ENCODE measurements around the gene CCDC47.

Gene CCDC47, protein sequence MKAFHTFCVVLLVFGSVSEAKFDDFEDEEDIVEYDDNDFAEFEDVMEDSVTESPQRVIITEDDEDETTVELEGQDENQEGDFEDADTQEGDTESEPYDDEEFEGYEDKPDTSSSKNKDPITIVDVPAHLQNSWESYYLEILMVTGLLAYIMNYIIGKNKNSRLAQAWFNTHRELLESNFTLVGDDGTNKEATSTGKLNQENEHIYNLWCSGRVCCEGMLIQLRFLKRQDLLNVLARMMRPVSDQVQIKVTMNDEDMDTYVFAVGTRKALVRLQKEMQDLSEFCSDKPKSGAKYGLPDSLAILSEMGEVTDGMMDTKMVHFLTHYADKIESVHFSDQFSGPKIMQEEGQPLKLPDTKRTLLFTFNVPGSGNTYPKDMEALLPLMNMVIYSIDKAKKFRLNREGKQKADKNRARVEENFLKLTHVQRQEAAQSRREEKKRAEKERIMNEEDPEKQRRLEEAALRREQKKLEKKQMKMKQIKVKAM

DNA sequence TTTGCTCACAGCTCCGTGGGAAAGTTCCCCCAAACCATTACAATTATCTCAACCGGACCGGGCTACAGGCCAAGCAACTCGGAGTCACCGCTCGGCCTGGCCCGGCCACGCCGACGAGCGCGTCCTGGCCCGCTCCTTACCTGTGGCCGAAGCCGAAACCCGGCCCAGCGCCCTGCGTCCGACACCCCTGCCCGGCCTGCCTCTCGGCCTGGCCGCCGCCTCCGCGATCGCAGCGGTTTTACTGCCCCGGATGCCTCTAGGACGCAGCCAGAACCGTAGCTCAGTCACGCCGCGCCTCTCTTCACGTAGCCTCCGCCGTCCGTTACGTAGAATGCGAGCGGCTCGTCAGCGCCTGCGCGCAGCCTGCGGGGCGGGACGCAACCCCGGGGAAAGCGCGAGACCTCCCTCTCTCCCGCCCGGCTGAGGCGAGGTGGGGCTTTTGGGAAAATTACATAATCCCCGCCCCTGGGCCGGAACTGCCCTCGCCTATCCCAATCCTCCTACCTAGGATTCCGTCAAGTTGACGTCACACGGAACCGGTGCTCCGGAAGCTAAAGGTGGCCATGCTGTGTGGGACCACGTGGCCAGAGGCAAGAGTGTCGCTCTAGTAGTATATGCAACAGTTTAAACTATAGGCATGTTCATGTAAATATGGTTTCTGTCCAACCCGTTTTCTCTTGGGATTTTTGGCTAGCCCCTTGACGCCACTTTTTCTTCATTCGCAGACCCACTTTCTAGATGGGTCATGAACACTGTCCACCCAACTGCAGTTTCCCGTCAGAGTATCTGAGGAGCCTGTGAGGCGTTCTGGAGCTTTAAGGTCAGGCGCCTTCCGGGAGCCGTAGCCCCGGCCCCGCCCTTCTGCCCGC, at the start of gene CCDC47:
TSS of gene CCDC47 (minus strand) at position 326 of the 869 bp plus-strand sequence. CDS start 7,422 bp downstream, outside the sequence.
- TF ChIP-seq, protein P1, sequence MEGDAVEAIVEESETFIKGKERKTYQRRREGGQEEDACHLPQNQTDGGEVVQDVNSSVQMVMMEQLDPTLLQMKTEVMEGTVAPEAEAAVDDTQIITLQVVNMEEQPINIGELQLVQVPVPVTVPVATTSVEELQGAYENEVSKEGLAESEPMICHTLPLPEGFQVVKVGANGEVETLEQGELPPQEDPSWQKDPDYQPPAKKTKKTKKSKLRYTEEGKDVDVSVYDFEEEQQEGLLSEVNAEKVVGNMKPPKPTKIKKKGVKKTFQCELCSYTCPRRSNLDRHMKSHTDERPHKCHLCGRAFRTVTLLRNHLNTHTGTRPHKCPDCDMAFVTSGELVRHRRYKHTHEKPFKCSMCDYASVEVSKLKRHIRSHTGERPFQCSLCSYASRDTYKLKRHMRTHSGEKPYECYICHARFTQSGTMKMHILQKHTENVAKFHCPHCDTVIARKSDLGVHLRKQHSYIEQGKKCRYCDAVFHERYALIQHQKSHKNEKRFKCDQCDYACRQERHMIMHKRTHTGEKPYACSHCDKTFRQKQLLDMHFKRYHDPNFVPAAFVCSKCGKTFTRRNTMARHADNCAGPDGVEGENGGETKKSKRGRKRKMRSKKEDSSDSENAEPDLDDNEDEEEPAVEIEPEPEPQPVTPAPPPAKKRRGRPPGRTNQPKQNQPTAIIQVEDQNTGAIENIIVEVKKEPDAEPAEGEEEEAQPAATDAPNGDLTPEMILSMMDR (IDR thresholded peaks at IDR 0.05; ENCODE audit: extremely low read depth, insufficient read depth, missing control alignments), result no peak
- in situ Hi-C loops (cut with MboI; ENCODE audit: low pct_unique_long_range_greater_than_20kb, low sequenced_read_pairs, unreplicated experiment), result no loop called here
- peak; percentile 99 for DNase-seq (ENCODE audit: low spot score)

DNA sequence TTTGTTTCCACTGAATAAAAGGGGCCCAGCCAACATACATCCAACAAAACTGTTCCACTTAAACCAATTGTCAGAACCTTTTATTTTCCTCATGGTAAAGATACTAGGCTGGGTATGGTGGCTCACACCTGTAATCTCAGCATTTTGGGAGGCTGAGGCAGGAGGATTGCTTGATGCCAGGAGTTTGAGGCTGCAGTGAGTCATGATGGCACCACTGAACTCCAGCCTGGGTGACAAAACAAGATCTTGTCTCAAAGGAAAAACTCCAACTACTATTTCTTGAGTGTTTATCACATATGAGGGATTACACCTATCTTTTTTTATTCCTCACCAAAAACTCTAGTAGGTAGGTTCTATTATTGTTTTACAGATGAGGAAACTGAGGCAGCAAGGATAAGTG, 49.1 kb upstream of the CCDC47 start:
- in situ Hi-C loops (cut with MboI; ENCODE audit: low pct_unique_long_range_greater_than_20kb, low sequenced_read_pairs, unreplicated experiment), result no loop called here
- TF ChIP-seq, protein P1 (IDR thresholded peaks at IDR 0.05; ENCODE audit: extremely low read depth, insufficient read depth, missing control alignments), result no peak
- no peak for DNase-seq (ENCODE audit: low spot score)

DNA sequence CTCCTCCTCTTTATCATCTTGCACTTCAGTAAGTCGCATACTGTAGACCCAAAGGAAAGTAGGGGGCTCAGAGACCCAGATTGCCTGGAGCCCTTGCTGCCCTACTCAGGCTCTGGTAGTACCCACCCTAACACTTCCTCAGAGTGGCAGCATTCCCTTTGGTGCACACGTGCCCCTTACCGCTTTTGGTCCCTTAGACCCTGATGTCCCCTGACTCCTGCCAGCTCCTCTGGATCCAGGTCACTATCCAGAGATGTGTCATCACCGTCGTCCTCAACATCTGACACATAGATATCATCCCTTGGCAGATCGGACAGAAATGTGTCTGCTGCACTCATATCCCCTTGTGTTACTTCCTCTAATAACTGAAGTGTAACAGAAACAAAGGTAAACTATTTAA, 48.4 kb upstream of the CCDC47 start:
- in situ Hi-C loops (cut with MboI; ENCODE audit: low pct_unique_long_range_greater_than_20kb, low sequenced_read_pairs, unreplicated experiment), result no loop called here
- TF ChIP-seq, protein P1 (IDR thresholded peaks at IDR 0.05; ENCODE audit: extremely low read depth, insufficient read depth, missing control alignments), result no peak
- DNase-seq (ENCODE audit: low spot score), result no peak

DNA sequence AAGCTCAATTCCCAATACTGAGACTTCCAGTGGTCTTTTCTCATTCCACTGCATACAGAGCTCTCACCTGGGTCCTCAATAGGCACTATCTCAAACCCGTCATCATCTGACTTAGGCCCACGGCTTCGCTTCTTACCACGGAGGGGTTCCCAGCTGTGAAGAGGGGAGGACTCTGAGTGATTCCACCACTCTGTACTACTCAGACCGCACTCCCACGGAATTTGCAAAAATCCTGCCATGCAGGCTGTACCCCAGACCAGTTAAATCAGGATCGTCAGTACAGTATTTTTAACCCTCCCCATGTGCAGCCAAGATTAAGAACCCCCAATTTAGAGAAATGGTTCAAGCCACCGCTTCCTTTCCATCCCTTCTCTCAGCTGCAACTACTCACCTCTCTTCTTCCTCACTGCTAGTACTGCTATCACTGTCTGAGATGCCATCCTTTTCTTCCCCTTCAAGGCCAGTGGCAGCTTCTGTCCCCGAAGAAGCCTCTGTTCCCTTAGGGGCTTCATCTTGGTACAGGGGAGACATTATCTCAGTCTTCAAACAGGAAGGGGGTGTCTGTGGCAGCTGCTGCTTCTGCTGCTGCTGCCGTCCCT, 47.7 kb upstream of the CCDC47 start:
- TF ChIP-seq, protein P1 (IDR thresholded peaks at IDR 0.05; ENCODE audit: extremely low read depth, insufficient read depth, missing control alignments), result no peak
- in situ Hi-C loops (cut with MboI; ENCODE audit: low pct_unique_long_range_greater_than_20kb, low sequenced_read_pairs, unreplicated experiment), result no loop called here
- DNase-seq (ENCODE audit: low spot score), result no peak

DNA sequence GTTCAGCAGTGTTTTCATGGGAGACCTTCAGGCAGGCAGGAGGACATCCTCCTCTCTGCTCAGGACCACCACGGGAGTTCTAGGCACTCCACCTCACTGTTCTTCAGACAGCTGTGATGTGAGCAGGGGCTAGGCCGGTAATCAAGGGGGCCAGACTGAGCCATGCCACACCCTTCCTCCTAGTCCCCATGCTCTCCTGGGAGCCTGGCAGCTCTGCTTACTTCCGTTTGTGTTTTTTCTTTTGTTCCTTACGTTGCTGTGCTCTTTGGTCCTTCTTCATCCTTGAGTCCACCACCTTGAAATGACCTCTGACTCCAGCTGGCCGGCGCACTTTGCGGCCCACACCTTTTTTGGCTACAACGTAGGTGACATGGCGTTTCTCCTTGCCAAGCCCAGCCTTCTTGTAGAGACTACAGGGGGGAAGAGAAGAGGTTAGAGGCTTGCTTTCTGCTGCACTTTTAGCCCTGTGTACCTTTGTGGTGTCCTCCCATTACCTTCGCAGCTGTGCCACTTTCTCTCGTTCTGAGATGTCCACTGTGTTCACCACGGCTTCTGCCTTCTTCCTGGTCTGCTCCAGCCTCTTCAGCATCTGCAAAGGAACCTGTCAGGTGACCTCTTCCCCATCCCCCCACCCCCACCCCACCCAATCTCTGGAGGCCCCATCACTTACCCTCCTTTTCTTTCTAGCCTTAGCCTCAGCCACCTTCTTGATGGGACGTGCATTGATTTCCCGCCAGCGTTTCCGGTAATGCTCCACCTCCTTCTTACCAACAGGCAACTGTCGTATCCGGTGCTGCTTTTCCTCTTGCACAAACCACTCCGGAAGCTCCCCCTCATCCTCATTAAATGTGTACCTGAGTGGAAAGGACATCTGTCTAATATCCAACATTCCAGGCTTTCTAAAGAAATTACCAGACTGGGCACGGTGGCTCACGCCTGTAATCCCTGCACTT, 46.5 kb upstream of the CCDC47 start:
- TF ChIP-seq, protein P1 (IDR thresholded peaks at IDR 0.05; ENCODE audit: extremely low read depth, insufficient read depth, missing control alignments), result no peak
- no peak for DNase-seq (ENCODE audit: low spot score)
- in situ Hi-C loops (cut with MboI; ENCODE audit: low pct_unique_long_range_greater_than_20kb, low sequenced_read_pairs, unreplicated experiment), result no loop called here
